HG02884 (cell line): ENCODE results near the gene STRA6.

Experiments used
- ATAC-seq: cut with Tn5 transposase; IDR thresholded peaks from one replicate; pipeline ENCODE4 v1.9.1; 2021; ENCODE audit warnings: mild to moderate bottlenecking, moderate library complexity; ENCODE audit not compliant: unreplicated experiment

STRA6 gene

DNA sequence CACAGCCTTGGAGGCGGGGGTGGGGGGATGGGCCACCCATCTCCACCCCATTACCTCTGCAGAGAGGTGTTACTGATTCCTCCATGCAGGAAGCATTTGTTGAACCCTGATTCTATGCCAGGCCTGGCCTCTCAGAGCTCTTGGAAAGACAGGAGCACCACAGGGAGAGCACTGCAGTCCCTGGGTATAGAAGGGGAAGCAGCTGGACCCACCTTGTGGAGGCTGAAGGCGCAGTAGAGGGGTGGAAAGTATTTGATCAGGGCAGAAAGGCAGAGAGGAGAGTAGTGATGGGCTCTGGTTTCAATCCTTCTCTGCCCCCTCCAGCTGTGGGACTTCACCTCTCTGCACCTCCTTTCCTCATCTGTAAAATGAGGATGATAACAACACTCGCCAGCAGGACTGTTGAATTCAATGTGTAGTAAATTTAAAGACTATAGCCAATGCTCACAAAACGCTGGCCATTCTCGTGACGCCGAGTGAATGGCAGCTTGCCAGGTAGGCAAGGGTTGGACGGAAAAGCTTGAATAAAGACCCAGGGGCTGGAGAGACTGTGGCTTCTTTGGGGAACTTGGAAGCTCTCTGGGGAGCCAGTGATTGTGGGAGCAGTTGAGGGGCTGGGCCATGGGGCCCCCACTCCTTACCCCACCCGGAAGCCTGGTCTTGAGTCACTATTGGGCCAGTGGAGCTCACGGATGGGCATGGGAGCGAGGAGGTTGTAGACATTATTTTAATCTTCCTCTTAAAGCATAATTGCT is 25.6 kb upstream of the STRA6 start:
- ATAC-seq: no peak

DNA sequence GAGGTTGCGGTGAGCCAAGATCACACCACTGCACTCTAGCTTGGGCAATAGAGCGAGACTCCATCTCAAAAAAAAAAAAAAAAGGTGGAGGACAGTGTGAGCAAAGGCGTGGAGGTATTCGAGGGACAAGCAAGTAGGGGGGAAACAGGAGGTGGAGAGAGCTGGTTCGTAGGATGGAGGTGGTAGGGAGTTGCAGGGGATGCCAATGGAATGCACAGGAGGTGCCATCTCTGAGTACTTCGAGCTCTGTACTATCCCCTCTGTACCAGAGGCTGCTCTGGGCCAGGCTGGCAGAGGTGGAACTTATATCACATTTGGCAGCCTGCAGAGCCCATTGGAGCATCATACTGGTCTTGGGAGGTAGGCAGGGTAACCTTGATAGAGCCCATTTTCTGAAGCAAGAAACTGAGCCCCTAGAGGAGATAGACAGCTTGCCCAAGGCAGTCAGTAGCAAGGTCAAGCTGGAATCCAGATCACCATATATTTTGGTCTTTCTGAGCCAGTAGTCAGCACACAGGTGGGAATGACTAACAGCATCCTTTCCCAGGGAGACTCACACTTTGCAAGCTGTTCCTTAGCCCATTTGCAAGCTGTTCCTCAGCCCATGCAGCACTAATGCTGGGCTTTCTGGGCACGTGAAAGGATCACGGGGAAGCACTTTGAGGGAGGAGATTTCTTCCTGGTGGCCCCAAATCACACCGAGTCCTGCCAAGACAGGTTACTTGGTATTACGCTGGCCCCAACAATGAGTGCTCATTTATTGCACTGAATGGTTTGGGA is 24.4 kb upstream of the STRA6 start:
- no peak for ATAC-seq

DNA sequence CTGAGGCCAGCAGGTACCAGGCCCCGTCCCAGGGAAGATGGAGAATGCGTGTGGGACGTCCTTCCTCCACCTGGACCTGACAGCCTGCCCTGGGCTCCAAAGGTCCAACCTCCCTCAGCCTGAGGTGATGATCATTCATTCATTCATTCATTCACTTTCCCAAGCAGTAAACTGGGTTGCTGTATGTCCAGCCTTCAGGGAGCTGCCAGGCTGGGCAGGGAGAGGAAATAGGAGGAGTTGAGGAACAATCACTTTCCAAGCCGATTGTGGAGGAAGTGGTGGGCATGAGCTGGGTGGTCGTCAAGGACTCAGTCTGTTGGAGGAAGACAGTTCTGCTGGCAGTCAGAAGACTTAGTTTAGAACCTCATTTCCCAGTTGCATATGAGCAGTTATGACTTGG is 23.3 kb upstream of the STRA6 start:
- no peak for ATAC-seq

DNA sequence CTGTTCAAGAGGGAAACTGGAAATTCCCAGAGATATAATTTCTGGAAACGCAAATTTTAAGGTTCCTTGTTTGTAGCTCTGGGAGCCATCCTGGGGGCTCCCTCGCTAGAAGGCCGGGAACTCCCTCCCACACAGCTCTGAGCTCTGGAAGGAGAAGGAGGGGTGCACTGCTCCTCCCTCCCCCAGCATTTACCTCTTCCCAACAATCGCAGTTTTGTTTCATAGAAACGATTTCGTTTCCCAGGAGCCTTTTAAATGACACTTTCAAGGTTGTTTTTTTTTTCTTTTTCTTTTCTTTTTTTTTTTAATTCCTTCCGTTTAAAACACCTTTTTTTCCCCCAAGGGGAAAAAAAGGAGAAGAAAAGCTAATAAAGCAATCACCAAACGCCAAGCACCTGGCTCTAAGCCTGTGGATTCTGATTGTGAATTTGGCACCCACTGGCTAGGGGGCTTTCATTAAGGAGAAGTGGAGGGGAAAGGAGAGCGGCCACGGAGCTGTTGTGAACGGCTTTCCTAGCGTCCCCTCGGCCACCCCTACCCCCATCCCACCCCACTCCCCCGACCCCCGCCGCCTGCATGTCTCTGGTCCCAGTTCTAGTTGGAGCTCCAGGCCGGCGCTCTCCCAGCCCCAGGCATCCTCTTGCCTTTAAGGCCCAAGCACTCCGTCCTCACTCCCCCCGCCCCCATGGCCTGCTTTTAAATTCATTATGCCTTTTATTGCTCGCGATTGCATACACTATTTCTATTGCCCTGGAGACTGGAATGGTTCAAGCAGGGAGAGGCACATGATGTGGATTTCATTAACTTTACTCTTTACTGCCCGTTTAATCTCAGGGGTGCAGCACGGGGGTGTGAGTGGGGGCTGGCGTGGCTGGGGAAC is 19.9 kb upstream of the STRA6 start:
- ATAC-seq: no peak

DNA sequence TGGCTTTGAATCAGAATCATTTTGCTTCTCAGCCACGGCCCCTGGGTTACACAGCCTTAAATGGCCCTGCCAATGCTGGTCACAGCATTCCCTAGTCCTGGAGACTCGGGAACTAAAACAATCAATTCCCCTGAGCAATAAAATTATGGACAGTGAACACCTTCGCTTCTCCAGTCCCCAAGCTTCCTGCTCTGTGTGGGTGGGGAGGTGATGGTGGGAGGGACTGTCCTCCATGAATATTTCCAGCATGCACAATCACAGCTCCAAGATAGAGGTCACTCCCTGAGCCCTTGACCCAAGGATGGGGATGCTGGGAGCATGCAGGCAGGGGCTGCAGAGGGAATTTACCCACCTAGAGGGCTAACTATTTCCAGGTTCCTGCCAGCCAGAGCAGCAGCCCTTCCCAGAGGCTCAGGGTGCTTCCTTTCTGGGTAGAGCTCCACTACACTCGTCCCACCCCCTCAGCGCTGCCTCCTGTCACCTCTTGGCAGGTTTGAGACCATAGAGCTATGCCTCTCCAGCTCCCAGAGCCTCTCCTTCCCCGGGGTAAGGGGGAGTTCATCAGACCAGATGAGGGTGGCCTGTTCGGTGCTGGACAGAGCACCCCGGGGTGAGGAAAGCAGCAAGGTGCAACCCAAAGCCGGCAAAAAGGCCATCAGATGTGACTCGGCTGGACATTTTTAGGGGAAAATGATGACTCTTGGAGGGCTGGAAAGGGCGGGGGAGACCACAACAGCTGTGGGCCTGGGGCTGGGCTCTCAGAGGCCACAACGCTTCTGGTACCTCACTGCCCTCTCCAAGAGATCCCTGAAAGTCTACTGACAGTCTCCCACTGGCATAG is 19.0 kb upstream of the STRA6 start:
- ATAC-seq: no peak

DNA sequence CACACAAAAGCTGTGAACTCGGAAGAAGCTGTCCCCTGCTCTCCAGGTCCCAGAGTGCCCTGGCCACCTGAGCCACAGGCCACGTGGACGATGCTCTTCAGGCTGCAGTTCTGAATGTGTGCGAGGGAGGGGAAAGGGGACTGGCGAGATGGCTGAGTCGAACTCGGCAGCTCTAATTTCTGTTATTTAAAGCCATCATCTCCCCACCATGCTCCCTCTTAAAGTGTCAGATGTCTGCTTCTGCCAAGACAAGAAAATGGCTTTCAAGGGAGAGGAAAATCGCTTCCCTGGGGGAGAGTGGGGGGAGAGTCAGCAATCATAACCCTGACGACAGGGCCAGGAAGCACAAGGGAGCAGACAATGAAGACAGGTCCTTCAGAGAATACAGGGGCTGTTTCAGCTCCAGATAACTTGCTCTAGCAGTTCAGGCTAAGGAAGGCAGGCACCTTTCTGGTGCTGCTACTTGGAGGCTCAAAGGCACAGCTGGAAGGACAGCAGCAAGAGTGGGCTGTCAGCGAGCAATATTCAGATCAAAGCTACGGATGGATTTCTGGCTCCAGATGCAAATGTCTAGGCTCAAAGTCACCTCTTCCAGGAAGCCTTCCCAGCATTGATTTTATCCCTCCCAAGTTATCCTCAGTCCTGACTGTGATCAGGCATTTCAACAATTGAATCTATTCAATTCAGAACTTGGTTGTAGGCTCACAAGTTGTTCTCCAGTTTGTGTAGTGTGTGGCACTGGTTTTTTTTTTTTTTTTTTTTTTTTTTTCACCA is 18.1 kb upstream of the STRA6 start:
- no peak for ATAC-seq

DNA sequence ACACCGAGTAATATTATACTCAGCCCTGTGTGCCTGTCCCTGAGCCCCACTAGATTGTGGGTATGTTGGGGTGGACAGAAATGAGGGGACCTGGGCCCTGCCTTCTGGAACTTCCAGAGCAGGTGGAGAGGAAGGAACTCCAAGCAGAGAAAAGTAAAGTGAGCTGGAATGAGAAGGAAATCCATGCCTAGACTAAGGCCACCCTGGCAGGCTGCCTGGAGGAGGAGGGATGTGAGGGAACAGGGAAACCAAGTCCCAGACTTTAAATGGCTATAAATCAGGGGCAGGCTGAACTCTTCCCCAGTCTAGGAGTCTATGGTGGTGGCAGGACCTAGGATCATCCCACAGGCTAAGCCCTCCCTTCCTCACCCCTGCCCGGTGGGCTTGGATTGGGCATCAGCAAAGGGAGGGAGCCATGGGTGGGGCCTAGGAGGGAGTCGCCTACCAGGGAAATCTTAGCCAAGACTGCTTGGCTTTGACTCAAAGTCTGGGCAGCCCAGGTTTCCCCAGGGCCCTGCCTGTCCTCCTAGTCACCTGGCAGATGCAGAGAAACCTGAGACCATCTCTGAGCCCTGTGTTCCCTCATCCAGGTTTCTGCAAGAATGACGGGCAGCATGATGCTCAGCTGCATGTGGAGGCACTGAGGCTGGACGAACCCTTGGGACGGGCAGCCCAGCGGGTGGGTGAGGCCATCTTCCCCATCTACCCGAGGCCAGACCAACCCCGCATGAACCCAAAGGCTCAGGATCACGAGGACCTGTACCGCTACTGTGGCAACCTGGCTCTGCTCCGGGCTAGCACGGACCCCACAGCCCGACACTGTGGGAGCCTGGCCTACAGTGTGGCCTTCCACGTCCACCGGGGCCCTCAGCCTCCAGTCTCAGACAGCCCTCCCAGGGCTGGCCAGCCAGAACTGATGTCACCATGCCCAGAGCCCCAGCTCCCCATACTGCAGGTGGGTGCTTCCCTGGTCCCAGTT is 15.6 kb upstream of the STRA6 start:
- no peak for ATAC-seq

DNA sequence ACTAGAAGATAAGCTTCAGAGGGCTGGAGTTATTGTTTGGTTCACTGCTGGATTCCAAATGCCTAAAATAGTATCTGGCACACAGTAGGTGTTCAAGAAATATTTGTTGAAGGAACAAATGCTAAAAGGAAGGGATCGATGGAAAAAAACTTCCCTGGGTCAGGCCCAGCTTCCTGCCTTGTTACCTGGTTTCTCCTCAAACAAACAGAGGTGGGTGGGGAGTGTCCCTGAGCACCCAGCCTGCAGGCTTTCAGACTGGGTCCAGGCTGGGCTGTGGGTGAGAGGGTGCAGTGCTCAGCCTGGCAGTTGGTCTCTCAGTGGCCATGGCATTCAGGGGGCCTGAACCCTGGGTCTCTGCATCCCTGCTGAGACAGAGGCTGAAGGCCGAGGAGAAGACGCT is 14.4 kb upstream of the STRA6 start:
- ATAC-seq: no peak

DNA sequence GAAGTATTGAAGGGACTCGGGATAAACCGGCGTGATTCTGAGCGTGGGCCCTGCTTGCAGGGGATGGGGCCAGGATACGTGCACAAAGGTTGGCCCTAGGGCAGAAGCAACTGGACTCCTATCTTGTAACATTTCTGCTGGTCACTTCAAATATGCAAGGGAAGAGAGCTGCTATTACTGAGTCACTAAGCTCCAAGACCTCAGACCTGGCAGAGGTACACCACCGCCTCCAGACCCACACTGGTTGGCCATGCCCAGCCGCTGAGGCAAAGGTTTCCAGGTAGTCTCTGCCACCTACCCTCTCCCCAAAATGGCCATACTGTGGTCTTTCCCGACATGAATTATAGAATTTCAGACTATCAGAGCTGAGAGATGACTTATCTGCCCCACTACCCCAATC is 13.4 kb upstream of the STRA6 start:
- no peak for ATAC-seq

DNA sequence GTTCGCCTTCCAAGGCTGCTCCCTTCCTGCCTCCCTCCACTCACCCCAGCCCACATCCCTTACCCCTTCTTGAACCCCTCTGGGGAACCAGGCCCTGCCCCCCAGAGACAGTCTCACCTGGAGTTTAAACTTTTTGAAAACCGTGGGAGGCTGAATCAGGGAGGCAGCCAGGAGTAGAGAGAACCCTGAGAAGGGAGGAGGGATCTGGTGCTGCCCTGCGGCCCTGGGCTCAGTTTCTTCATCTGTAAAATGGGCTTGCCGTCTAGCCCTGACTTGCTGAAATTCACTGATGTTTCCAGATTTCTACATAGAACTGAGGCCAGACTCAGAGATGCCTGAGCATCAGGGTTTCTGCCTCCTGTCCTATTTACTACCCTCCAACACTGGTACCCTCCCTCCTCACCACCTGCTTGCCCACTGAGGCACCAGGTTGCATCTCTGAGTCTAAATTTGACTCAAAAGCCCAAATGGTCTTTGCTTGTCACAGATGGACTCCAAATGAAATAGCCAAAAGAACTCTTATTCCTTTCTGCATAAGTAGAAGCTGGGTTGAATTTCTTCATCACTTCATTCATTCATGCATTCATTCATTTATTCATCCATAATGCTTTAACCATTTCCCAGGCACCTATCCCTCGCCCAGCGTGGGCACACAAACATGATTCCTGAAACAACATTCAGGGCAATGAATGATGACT is 11.9 kb upstream of the STRA6 start:
- no peak for ATAC-seq

DNA sequence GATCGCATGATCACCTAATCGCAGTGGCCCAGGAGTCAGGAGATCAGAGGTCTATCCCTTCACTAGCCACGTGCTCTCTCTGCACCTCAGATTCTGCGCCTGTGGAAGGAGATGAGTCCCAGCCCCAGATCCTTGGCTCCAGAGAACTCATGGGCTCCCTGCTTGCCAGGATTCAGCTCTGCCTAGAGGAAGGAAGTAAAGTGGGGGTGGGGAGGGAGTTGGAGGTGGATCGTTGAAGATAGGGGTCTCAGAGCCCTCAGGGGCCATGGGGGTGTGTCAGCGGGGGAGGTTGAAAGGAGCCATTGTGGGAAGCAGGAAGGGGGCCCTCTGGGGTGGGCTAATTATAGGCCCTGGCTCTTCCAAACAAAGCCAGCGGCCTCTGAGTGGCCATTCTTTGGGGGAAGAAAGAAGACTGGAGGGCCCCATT is 11.3 kb upstream of the STRA6 start:
- no peak for ATAC-seq

DNA sequence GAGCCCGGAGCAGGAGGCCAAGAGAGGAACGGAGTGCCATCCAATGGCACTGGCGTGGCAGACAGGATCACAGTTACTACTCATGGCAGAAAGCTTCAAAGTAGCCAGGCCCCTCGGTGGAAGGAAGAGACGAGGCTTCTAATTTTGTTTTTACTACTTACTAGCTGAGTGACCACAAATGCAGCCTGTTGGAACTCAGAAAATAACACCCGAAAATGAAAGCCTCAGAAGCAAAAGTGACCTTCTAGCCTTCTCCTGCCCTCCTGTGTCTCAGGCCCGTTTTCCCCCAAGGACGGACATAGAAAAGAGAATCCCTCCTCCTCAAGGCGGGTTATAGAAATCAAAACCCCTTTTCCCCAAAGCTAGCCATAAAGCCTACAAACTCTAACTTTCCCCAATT is 9.9 kb upstream of the STRA6 start:
- ATAC-seq: no peak

DNA sequence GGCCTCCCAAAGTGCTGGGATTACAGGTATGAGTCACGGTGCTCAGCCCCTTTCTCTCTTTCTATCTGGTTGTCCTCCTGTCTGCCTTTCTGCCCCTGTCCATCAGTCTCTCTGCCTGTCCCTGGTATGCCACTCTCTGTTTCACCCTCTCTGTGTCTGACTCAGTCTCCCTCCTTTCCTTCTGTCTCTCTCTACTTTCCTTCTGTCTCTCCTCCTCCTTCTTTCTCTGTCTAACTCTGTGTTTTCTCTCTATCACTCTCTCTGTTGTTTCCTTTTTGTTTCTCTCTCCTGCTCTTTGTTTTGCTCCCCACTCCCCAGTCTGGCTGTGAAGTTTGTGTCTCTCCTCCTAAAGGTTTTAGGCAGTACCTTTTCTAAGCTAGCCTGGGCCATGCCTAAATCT is 9.1 kb upstream of the STRA6 start:
- ATAC-seq: no peak

DNA sequence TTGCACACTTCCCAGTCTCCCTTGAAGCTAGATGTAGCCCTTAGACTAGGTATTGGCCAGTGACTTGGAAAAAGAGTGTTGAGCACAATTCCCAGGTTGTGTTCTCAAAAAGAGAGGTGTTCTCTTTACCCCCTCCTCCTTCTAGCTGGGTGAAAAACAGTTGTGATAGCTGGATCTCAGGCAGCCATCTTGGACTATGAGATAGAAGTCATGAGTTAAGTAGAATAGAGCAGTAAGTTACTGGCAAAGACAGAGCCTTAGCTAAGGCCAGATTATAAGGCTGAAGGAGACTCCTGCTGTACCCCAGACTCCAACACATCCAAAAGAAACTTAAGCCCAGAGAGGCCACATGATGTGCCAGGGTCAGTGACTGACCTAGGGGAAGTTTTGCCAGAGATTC is 8.1 kb upstream of the STRA6 start:
- ATAC-seq: no peak

DNA sequence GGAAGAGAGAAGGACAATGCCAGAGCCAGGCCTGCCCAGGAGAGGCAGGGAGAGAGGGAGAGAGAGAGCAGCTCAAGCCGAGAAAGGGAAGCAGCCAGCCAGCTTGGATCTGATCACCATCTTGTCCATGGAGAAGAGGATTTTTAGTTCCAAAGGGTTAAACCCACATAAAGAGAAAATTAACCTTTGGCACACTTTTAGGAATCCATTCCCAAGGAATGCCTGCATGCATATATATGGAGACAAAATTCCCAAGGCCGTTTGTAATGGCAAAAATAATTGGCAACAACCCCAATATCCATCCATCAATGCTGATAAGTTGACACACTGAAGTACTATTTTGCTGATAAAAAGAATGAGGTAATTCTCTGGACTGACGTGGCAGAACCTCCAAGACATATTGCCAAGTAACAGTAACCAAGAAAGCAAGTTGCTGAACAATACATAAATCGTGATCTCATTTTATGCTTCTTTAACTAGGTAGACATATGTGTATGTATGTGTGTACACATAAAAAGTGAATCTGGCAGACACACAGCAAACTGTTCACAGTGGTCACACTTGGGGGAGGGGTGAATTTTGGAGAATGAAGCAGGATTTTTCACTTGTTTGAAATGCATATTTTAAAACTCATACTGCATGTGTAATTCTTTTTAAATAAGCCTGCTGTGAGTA is 7.5 kb upstream of the STRA6 start:
- no peak for ATAC-seq

DNA sequence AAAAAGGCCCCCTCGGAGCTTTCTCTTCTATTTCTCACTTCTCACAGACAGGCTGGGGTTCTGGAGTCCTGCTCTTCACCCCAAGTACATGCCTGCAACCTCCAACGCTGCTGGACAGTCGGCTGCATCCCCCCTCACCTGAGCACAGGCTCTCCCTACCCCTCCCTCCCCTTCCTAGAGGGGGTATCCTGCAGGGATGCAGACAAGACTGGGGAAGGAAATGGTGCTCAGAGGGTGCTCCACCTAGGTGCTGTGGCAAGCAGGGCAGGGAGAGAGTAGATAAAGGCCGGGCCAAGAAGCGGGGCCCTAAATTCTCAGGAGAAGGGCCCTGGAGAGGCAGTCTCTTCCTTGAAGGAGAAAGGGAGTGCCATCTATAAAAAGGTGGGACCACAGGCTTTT is 7.0 kb upstream of the STRA6 start:
- ATAC-seq: no peak

DNA sequence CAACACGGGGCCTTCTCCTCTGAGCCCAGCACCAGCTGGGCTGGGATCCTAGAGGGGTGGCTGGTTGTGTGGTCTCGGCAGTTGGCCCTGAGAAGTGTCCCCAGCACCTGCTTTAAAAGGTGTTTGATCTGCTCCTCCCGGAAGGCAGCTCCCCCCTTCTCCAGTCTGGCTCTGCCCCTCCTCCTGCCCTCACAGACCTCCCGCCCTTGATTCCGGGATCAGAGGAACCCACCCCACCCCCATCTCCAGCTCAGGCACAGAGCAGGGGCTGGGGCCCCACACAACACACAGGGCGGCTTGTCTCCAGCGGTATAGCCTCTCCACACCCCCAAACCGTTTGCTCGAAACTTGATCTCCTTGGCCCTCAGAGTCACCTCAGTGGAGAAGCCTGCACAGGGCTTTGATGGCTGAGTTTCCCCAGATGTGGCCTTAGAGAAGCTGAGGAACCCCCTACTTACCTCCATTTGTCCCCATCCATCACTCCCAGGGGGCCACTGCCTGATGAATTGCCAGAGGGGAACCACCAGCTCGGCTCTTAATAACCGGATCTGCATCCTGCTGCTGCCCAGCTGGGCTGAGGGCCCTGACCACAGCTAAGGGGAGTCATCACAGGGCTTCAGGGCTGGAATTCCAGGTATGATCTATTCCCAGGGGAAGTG is 6.4 kb upstream of the STRA6 start:
- ATAC-seq: no peak
